ENCODE data around the gene PYURF. TPM values are rescaled to one million over a fixed set of nuclear protein-coding genes. Genes with fewer than 3 reads are reported as not detected.

Gene PYURF
- polyA plus RNA-seq, 1 donor from 2014 or later = 287 TPM

DNA sequence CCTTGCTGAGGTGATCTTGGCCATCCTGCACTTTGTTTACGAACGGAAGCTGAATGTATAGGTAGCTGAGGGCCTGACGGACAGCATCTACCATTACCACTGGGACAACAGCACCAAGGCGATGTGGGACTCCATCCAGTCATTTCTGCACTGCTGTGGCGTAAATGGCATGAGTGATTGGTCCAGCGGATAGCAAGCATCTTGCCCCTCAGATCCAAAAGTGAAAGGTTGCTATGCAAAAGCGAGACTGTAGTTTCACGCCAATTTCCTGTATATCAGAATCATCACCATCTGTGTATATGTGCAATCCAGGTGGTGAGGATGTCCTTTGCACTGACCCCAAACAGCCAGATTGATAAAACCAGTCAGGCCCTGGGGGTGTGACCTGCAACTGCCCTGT, 4.2 kb upstream of the PYURF start:
- no peaks in the 10 kb centered on the region for H3K9me3 ChIP-seq (ENCODE audit: low read length)
- no peaks in the 10 kb centered on the region for H3F3A ChIP-seq (ENCODE audit: insufficient read depth, low read length, poor library complexity, severe bottlenecking)
- no peak for TF ChIP-seq POLR2AphosphoS5 (IDR thresholded peaks at IDR 0.05)
- TF ChIP-seq RAD21 (conservative IDR thresholded peaks at IDR 0.05) = no peak
- TF ChIP-seq, protein P1, sequence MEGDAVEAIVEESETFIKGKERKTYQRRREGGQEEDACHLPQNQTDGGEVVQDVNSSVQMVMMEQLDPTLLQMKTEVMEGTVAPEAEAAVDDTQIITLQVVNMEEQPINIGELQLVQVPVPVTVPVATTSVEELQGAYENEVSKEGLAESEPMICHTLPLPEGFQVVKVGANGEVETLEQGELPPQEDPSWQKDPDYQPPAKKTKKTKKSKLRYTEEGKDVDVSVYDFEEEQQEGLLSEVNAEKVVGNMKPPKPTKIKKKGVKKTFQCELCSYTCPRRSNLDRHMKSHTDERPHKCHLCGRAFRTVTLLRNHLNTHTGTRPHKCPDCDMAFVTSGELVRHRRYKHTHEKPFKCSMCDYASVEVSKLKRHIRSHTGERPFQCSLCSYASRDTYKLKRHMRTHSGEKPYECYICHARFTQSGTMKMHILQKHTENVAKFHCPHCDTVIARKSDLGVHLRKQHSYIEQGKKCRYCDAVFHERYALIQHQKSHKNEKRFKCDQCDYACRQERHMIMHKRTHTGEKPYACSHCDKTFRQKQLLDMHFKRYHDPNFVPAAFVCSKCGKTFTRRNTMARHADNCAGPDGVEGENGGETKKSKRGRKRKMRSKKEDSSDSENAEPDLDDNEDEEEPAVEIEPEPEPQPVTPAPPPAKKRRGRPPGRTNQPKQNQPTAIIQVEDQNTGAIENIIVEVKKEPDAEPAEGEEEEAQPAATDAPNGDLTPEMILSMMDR (IDR thresholded peaks at IDR 0.05; ENCODE audit: poor library complexity, severe bottlenecking) = no peak
- no peak for TF ChIP-seq MXI1 (conservative IDR thresholded peaks at IDR 0.05; ENCODE audit: poor library complexity, severe bottlenecking)
- no peak for TF ChIP-seq SMC3 (conservative IDR thresholded peaks at IDR 0.05; ENCODE audit: poor library complexity)
- no peak for TF ChIP-seq TAF1 (IDR thresholded peaks at IDR 0.05; ENCODE audit: low read depth)
- TF ChIP-seq, protein P2, sequence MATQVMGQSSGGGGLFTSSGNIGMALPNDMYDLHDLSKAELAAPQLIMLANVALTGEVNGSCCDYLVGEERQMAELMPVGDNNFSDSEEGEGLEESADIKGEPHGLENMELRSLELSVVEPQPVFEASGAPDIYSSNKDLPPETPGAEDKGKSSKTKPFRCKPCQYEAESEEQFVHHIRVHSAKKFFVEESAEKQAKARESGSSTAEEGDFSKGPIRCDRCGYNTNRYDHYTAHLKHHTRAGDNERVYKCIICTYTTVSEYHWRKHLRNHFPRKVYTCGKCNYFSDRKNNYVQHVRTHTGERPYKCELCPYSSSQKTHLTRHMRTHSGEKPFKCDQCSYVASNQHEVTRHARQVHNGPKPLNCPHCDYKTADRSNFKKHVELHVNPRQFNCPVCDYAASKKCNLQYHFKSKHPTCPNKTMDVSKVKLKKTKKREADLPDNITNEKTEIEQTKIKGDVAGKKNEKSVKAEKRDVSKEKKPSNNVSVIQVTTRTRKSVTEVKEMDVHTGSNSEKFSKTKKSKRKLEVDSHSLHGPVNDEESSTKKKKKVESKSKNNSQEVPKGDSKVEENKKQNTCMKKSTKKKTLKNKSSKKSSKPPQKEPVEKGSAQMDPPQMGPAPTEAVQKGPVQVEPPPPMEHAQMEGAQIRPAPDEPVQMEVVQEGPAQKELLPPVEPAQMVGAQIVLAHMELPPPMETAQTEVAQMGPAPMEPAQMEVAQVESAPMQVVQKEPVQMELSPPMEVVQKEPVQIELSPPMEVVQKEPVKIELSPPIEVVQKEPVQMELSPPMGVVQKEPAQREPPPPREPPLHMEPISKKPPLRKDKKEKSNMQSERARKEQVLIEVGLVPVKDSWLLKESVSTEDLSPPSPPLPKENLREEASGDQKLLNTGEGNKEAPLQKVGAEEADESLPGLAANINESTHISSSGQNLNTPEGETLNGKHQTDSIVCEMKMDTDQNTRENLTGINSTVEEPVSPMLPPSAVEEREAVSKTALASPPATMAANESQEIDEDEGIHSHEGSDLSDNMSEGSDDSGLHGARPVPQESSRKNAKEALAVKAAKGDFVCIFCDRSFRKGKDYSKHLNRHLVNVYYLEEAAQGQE (IDR thresholded peaks at IDR 0.05; ENCODE audit: borderline replicate concordance) = no peak
- no peak for TF ChIP-seq EZH2 (IDR thresholded peaks at IDR 0.05; ENCODE audit: borderline replicate concordance, insufficient read depth, low read length, poor library complexity, severe bottlenecking)
- no peak for TF ChIP-seq EP300 (conservative IDR thresholded peaks at IDR 0.05; ENCODE audit: poor library complexity, severe bottlenecking)
- no peak overlapping the region for H3K27ac ChIP-seq (ENCODE audit: low read length)
- no peak overlapping the region for H3K4me3 ChIP-seq (ENCODE audit: low read length)
- H3K79me2 ChIP-seq (replicated peaks; ENCODE audit: insufficient read depth, low read length) = peaks cover 5% of the 10 kb centered on the region
- H3K4me2 ChIP-seq (ENCODE audit: low read length) = no peak overlapping the region
- H3K9ac ChIP-seq (ENCODE audit: low read length) = no peak overlapping the region
- H4K20me1 ChIP-seq (ENCODE audit: insufficient read depth) = no peaks in the 10 kb centered on the region
- H3K9me2 ChIP-seq (ENCODE audit: insufficient read depth, low read length) = no peaks in the 10 kb centered on the region
- H3K27me3 ChIP-seq (ENCODE audit: insufficient read depth, low read depth, low read length) = no peaks in the 10 kb centered on the region
- H2AFZ ChIP-seq (ENCODE audit: low read depth, low read length) = no peak overlapping the region
- no peaks in the 10 kb centered on the region for H3K36me3 ChIP-seq (ENCODE audit: insufficient read depth, low read length)

DNA sequence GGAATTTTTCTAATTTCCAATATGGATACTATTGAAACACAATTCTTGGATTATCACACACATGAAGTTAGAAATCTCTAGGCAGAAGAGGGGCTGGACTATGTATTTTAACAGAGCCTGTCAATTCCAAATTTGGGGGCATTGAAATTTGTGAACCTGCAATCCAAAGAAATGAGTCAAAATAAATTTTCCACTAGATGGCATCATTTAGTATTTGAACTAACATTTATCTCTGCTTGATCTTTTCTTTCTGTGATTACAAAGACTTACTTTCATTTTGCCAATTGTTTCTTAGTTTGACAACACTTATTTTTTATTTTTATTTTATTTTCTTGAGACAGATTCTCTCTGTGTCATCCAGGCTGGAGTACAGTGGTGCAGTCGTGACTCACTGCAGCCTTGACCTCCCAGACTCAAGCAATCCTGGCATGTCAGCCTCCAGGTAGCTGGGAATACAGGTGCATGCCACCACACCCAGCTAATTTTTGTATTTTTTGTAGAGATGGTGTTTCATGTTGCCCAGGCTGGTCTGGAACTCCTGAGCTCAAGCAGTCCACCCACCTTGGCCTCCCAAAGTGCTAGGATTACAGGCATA, 2.7 kb upstream of the PYURF start:
- Histone ChIP-seq H4K20me1 (ENCODE audit: insufficient read depth) (no peaks in the 10 kb centered on the region), H3K9ac (ENCODE audit: low read length) (no peak overlapping the region), H3K79me2 (replicated peaks; ENCODE audit: insufficient read depth, low read length) (peaks cover 19% of the 10 kb centered on the region), H3K36me3 (ENCODE audit: insufficient read depth, low read length) (no peaks in the 10 kb centered on the region), H2AFZ (ENCODE audit: low read depth, low read length) (no peak overlapping the region), H3K9me2 (ENCODE audit: insufficient read depth, low read length) (no peaks in the 10 kb centered on the region), H3K4me2 (ENCODE audit: low read length) (no peak overlapping the region), H3K9me3 (ENCODE audit: low read length) (no peaks in the 10 kb centered on the region), H3K4me3 (ENCODE audit: low read length) (no peak overlapping the region), H3K27ac (ENCODE audit: low read length) (no peak overlapping the region), H3F3A (ENCODE audit: insufficient read depth, low read length, poor library complexity, severe bottlenecking) (no peaks in the 10 kb centered on the region), H3K27me3 (ENCODE audit: insufficient read depth, low read depth, low read length) (no peaks in the 10 kb centered on the region)
- TF ChIP-seq RAD21 (conservative IDR thresholded peaks at IDR 0.05) (peak; percentile 68), SMC3 (conservative IDR thresholded peaks at IDR 0.05; ENCODE audit: poor library complexity) (peak; percentile 72), TAF1 (IDR thresholded peaks at IDR 0.05; ENCODE audit: low read depth) (no peak)
- TF ChIP-seq, protein P1 (IDR thresholded peaks at IDR 0.05; ENCODE audit: poor library complexity, severe bottlenecking) = peak; percentile 64
